ENCODE results near the gene SGSM2. TPM values are rescaled to one million over a fixed set of nuclear protein-coding genes. Genes with fewer than 3 reads are reported as not detected.

Gene SGSM2
- total and polyA plus RNA-seq, 2 of the 13 experiments (the other 11 are each of a cell fraction or from before 2014, with no cell fraction given) = 30.4 to 51.3 TPM

DNA sequence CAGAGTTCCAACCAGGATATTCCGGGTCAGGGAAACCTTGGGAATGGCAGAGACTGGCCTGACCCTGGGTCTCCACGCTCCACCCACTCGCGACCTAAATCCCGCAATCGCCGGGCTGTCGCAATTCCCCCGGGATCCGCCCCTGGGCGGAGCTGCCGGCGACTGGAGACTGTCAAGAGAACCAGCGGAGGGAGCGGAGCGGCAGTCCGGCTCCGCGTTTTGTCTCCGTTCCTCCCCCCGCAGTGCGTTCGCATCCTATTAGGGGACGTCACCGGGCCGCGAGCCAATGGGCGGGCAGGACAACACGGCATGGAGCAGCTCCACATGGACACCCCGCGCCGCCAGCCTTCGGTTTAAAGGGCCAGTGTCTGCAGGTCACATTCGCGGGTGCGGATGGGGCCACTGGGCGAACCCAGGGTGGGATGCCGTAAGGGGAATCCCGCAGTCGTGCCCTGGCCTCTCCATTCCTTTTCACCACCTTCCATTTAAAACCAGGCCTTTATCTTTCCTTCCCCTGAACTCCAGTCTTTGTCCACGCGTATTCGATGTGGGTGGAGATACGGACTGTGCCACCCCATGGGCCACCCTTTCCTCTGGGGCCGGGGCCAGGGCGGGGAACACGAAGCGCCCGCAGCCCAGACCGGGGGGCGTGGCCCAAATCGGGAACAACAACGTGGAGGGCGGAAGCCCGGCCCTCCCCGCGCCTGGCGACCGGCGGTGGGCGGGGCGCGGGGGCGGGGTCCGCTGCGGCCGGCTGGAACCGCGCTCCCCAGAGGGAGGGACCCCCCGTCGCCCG lies 64.3 kb downstream of the SGSM2 start (continued):
- TF ChIP-seq PRDM10 (CRISPR knock-in tag; IDR thresholded peaks at IDR 0.05; ENCODE audit: low read depth) (peak; percentile 90), IRF9 (CRISPR knock-in tag; IDR thresholded peaks at IDR 0.05; ENCODE audit: borderline replicate concordance) (peak; percentile 47; the same call in 1 of the 2 replicates), ZNF20 (CRISPR knock-in tag; IDR thresholded peaks at IDR 0.05) (no peak), YEATS2 (CRISPR knock-in tag; IDR thresholded peaks at IDR 0.05; ENCODE audit: borderline replicate concordance) (no peak), STAT6 (CRISPR knock-in tag; IDR thresholded peaks at IDR 0.05; ENCODE audit: borderline replicate concordance) (no peak), ZBTB34 (CRISPR knock-in tag; IDR thresholded peaks at IDR 0.05) (0 out of 2 replicates have a peak, but pooled peaks have one; percentile 19), ZNF337 (CRISPR knock-in tag; IDR thresholded peaks at IDR 0.05; ENCODE audit: borderline replicate concordance, low read depth) (no peak), ZNF768 (CRISPR knock-in tag; IDR thresholded peaks at IDR 0.05) (peak; percentile 23; the same call in 1 of the 2 replicates), ZNF83 (CRISPR knock-in tag; IDR thresholded peaks at IDR 0.05; ENCODE audit: borderline replicate concordance) (no peak), ZNF367 (CRISPR knock-in tag; IDR thresholded peaks at IDR 0.05; ENCODE audit: borderline replicate concordance) (peak; percentile 96), ZFP41 (CRISPR knock-in tag; IDR thresholded peaks at IDR 0.05; ENCODE audit: borderline replicate concordance) (0 out of 2 replicates have a peak, but pooled peaks have one; percentile 53), REL (CRISPR knock-in tag; conservative IDR thresholded peaks at IDR 0.05) (no peak), ATF3 (CRISPR knock-in tag; IDR thresholded peaks at IDR 0.05) (no peak), KLF9 (CRISPR knock-in tag; IDR thresholded peaks at IDR 0.05; ENCODE audit: low read depth) (0 out of 2 replicates have a peak, but pooled peaks have one; percentile 60), GZF1 (CRISPR knock-in tag; IDR thresholded peaks at IDR 0.05) (no peak), ZMYM2 (CRISPR knock-in tag; IDR thresholded peaks at IDR 0.05) (no peak), MED8 (CRISPR knock-in tag; IDR thresholded peaks at IDR 0.05; ENCODE audit: insufficient replicate concordance) (peak; percentile 41), DDIT3 (CRISPR knock-in tag; IDR thresholded peaks at IDR 0.05) (no peak), GATAD1 (CRISPR knock-in tag; IDR thresholded peaks at IDR 0.05) (peak; percentile 72; the same call in 1 of the 2 replicates)

Data from HepG2 (cell line).